LNCaP clone FGC (cell line): ENCODE measurements around the gene ARHGAP4.

Experiments used
- DNase-seq: peaks from one replicate; pipeline ENCODE4 v3.0.0-alpha.2; 2011; ENCODE audit warnings: low read depth
- H3K4me3 ChIP-seq: 2 replicates; pipeline ENCODE4 v1.5.1; 2011; ENCODE audit warnings: mild to moderate bottlenecking, low read depth, low read length, control low read depth
- TF ChIP-seq, protein P1 (sequence below): IDR thresholded peaks from 2 replicates; pipeline ENCODE4 v1.5.1; 2012; ENCODE audit warnings: mild to moderate bottlenecking; ENCODE audit not compliant: control insufficient read depth, insufficient read depth; ENCODE audit errors: extremely low read depth

Gene ARHGAP4

GRCh38 chrX:153870288-153870690 lies 55.8 kb downstream of the ARHGAP4 start:
- TF ChIP-seq, protein P1, sequence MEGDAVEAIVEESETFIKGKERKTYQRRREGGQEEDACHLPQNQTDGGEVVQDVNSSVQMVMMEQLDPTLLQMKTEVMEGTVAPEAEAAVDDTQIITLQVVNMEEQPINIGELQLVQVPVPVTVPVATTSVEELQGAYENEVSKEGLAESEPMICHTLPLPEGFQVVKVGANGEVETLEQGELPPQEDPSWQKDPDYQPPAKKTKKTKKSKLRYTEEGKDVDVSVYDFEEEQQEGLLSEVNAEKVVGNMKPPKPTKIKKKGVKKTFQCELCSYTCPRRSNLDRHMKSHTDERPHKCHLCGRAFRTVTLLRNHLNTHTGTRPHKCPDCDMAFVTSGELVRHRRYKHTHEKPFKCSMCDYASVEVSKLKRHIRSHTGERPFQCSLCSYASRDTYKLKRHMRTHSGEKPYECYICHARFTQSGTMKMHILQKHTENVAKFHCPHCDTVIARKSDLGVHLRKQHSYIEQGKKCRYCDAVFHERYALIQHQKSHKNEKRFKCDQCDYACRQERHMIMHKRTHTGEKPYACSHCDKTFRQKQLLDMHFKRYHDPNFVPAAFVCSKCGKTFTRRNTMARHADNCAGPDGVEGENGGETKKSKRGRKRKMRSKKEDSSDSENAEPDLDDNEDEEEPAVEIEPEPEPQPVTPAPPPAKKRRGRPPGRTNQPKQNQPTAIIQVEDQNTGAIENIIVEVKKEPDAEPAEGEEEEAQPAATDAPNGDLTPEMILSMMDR, result no peak
- DNase-seq, result no peak
- H3K4me3 ChIP-seq, result no peak overlapping the region

- H3K4me3 ChIP-seq, result no peak overlapping the region
- TF ChIP-seq, protein P1, result no peak
- no peak for DNase-seq
Observed at GRCh38 chrX:153869473-153870287, 56.4 kb downstream of the ARHGAP4 start.

DNA sequence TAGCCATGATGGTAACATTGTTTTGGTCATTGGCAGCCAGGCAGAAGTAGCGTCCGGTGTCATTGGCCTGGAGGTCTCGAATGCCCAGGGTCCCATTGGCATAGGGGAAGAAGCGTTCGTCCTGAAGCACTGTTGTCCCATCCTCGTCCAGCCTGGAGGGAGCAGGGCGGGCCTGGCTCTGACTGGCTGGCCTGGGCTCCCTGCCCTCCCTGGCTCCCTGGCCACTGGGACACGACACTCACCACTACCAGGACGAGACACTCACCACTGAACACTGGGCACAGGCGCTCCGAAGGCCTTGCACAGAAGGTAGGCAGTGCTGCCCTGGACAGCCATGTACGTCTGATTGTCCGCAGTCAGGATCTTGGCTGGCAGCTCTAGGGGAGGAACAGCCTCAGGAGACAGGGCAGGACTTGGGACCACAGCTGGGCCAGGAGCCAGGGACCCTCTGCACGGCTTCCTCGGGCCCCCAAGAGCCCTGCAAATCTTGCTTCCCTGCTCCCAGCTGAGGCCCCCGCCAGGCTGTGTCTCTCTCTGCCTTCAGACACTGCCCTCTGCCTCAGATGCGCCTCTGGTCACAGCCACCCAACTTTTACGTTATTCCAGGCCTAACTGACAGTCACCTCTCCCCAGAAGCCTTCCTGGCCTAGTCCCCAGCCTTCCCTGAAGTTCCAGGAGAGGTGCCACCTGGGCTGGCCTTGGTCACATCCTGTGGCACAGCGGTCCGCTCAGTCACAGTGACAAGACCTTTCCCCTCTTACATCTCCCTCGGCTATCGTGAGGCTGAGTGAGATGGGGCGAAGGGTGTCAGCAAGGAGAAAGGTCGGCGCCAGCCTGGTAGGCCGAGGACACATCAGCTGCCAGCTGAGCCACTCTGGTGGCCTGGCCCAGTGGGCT lies 57.2 kb downstream of the ARHGAP4 start:
- H3K4me3 ChIP-seq, result no peak overlapping the region
- TF ChIP-seq, protein P1, result no peak
- no peak for DNase-seq

- TF ChIP-seq, protein P1, result no peak
- DNase-seq, result no peak
- H3K4me3 ChIP-seq, result no peak overlapping the region
Observed at GRCh38 chrX:153867671-153868070, 58.4 kb downstream of the ARHGAP4 start.

GRCh38 chrX:153867139-153867538 lies 58.9 kb downstream of the ARHGAP4 start:
- TF ChIP-seq, protein P1, result no peak
- no peak overlapping the region for H3K4me3 ChIP-seq
- DNase-seq, result no peak

- DNase-seq, result no peak
- TF ChIP-seq, protein P1, result no peak
- H3K4me3 ChIP-seq, result no peak overlapping the region
Observed at GRCh38 chrX:153866302-153867019, 59.6 kb downstream of the ARHGAP4 start.
